ENCODE results near the gene RGS17.

- TF ChIP-seq ZNF565 (CRISPR knock-in tag; conservative IDR thresholded peaks at IDR 0.05; ENCODE audit: low read depth) (no peak), PATZ1 (CRISPR knock-in tag; IDR thresholded peaks at IDR 0.05; ENCODE audit: borderline replicate concordance) (no peak), ISL1 (CRISPR knock-in tag; IDR thresholded peaks at IDR 0.05) (no peak), ZNF8 (CRISPR knock-in tag; IDR thresholded peaks at IDR 0.05) (no peak), RARB (CRISPR knock-in tag; IDR thresholded peaks at IDR 0.05) (no peak), BACH2 (CRISPR knock-in tag; IDR thresholded peaks at IDR 0.05; ENCODE audit: borderline replicate concordance) (no peak), ESRRG (CRISPR knock-in tag; IDR thresholded peaks at IDR 0.05) (no peak), ZC3H10 (CRISPR knock-in tag; IDR thresholded peaks at IDR 0.05) (no peak), OSR1 (CRISPR knock-in tag; IDR thresholded peaks at IDR 0.05) (no peak), CSDC2 (CRISPR knock-in tag; IDR thresholded peaks at IDR 0.05) (no peak)
These were observed 72.8 kb downstream of the RGS17 start for GRCh38 chr6:153058291-153058690.

Data from SK-N-SH treated with all-trans-retinoic acid at 6 μM for 48 hours (cell line).